NCI-H128 (cell line): ENCODE measurements around the gene ZNF213.
A peak's percentile ranks its signal among the peaks of the same experiment; 100 is the strongest.
"Not testable (repeated sequence)": the region's sequence is repeated elsewhere in the genome, so short reads cannot be mapped to it uniquely, and the experiment has no call there.

ENCODE experiments used
- DNase-seq: peaks from one replicate; lab custom pipeline; 2025; ENCODE audit not compliant: unreplicated experiment; lab: John Stamatoyannopoulos, UW

The ZNF213 gene

GRCh38 chr16:3148256-3149192 lies 13.7 kb downstream of the ZNF213 start:
- DNase-seq: no peak

GRCh38 chr16:3149193-3149530 lies 14.3 kb downstream of the ZNF213 start:
- no peak for DNase-seq

- no peak for DNase-seq
Measured at GRCh38 chr16:3149630-3150345, 15.0 kb downstream of the ZNF213 start.

GRCh38 chr16:3150346-3151218 lies 15.8 kb downstream of the ZNF213 start:
- peak; percentile 92 for DNase-seq

GRCh38 chr16:3152027-3152276 lies 17.1 kb downstream of the ZNF213 start:
- no peak for DNase-seq

- DNase-seq: peak; percentile 40
Measured at GRCh38 chr16:3152277-3152990, 17.6 kb downstream of the ZNF213 start.

GRCh38 chr16:3152991-3153368 lies 18.2 kb downstream of the ZNF213 start:
- no peak for DNase-seq

- no peak for DNase-seq
Measured at GRCh38 chr16:3155181-3155580, 20.4 kb downstream of the ZNF213 start.

- DNase-seq: no peak
Measured at GRCh38 chr16:3155972-3156371, 21.1 kb downstream of the ZNF213 start.

GRCh38 chr16:3157229-3158025 lies 22.6 kb downstream of the ZNF213 start:
- no peak for DNase-seq

- no peak for DNase-seq
Measured at GRCh38 chr16:3158026-3158509, 23.2 kb downstream of the ZNF213 start.

- DNase-seq: no peak
Measured at GRCh38 chr16:3158510-3159314, 23.9 kb downstream of the ZNF213 start.

GRCh38 chr16:3161235-3162018 lies 26.6 kb downstream of the ZNF213 start:
- no peak for DNase-seq

- DNase-seq: no peak
Measured at GRCh38 chr16:3164121-3164991, 29.5 kb downstream of the ZNF213 start.

- DNase-seq: no peak
Measured at GRCh38 chr16:3165111-3165822, 30.4 kb downstream of the ZNF213 start.

- no peak for DNase-seq
Measured at GRCh38 chr16:3166505-3166886, 31.7 kb downstream of the ZNF213 start.

- not testable (repeated sequence) for DNase-seq
Measured at GRCh38 chr16:3168729-3169128, 33.9 kb downstream of the ZNF213 start.
